Measurements from ENCODE around the gene ANKRD62.

Gene ANKRD62

GRCh38 chr18:12093520-12094257 is at the start of gene ANKRD62:
Gene ANKRD62, plus strand, starts transcription at chr18:12093843. Its CDS starts 175 bp downstream, at chr18:12094018.
- DNase-seq: no peak

GRCh38 chr18:12044591-12044990 is 49.1 kb upstream of the ANKRD62 start:
- DNase-seq: no peak

GRCh38 chr18:12046046-12046750 is 47.4 kb upstream of the ANKRD62 start:
- no peak for DNase-seq

- no peak for DNase-seq
These were observed 46.8 kb upstream of the ANKRD62 start for GRCh38 chr18:12046751-12047335.

GRCh38 chr18:12048010-12048826 is 45.4 kb upstream of the ANKRD62 start:
- no peak for DNase-seq

- DNase-seq: no peak
These were observed 44.8 kb upstream of the ANKRD62 start for GRCh38 chr18:12048827-12049175.

GRCh38 chr18:12049978-12050811 is 43.4 kb upstream of the ANKRD62 start:
- no peak for DNase-seq

- no peak for DNase-seq
These were observed 40.8 kb upstream of the ANKRD62 start for GRCh38 chr18:12052866-12053265.

GRCh38 chr18:12053289-12053688 is 40.4 kb upstream of the ANKRD62 start:
- DNase-seq: no peak

GRCh38 chr18:12056034-12056883 is 37.4 kb upstream of the ANKRD62 start:
- no peak for DNase-seq

GRCh38 chr18:12056884-12057402 is 36.7 kb upstream of the ANKRD62 start:
- DNase-seq: no peak

- no peak for DNase-seq
These were observed 36.1 kb upstream of the ANKRD62 start for GRCh38 chr18:12057419-12058039.

- no peak for DNase-seq
These were observed 34.1 kb upstream of the ANKRD62 start for GRCh38 chr18:12059334-12060181.

- DNase-seq: no peak
These were observed 33.3 kb upstream of the ANKRD62 start for GRCh38 chr18:12060182-12060870.

- no peak for DNase-seq
These were observed 32.0 kb upstream of the ANKRD62 start for GRCh38 chr18:12061685-12062084.

- no peak for DNase-seq
These were observed 30.7 kb upstream of the ANKRD62 start for GRCh38 chr18:12062974-12063373.

GRCh38 chr18:12064086-12064763 is 29.4 kb upstream of the ANKRD62 start:
- DNase-seq: no peak

- DNase-seq: no peak
These were observed 28.2 kb upstream of the ANKRD62 start for GRCh38 chr18:12065397-12065796.

Data from activated naive CD4-positive, alpha-beta T cell (primary cell).